Calu3 (cell line): ENCODE measurements around the gene RASL10B. TPM values are rescaled to one million over a fixed set of nuclear protein-coding genes. Genes with fewer than 3 reads are reported as not detected.

Experiments used
- BruUV-seq: library from RNA; stranded (reverse); fragments of 400-500 nt; replicated peaks from 2 replicates; lab custom pipeline; 2021; lab: Mats Ljungman, UMichigan
- CTCF ChIA-PET: fragments of 300-600 bp; sonication (Branson Sonifier 250); formaldehyde crosslinking; loops from one replicate; lab custom pipeline; 2022; ENCODE audit warnings: antibody characterized with exemption; lab: Charles Lee
- DNase-seq: peaks from one replicate; pipeline ENCODE4 v3.0.0; 2022
- H3K27ac Mint-ChIP-seq: one replicate; pipeline ENCODE4 v1.8.0; 2022; ENCODE audit warnings: mixed read lengths; ENCODE audit not compliant: unreplicated experiment
- H3K27me3 Mint-ChIP-seq: one replicate; pipeline ENCODE4 v1.8.0; 2022; ENCODE audit warnings: mixed read lengths; ENCODE audit not compliant: unreplicated experiment
- H3K36me3 Mint-ChIP-seq: one replicate; pipeline ENCODE4 v1.8.0; 2022; ENCODE audit warnings: mild to moderate bottlenecking, moderate library complexity, mixed read lengths; ENCODE audit not compliant: insufficient read depth, unreplicated experiment
- H3K4me1 Mint-ChIP-seq: one replicate; pipeline ENCODE4 v1.8.0; 2022; ENCODE audit warnings: mild to moderate bottlenecking, low read depth, mixed read lengths; ENCODE audit not compliant: unreplicated experiment
- H3K4me3 Mint-ChIP-seq: one replicate; pipeline ENCODE4 v1.8.0; 2022; ENCODE audit warnings: mild to moderate bottlenecking, low read depth, moderate library complexity, mixed read lengths; ENCODE audit not compliant: unreplicated experiment
- H3K9me3 Mint-ChIP-seq: one replicate; pipeline ENCODE4 v1.8.0; 2022; ENCODE audit warnings: low read depth, mixed read lengths; ENCODE audit not compliant: unreplicated experiment
- intact Hi-C: fragments of 100-400 bp; cut with micrococcal nuclease; formaldehyde crosslinking; loops from one replicate; pipeline ENCODE4 v1.10.0; 2022; ENCODE audit not compliant: unreplicated experiment
- total RNA-seq: library from RNA; stranded (reverse); gene quantifications from 2 replicates; pipeline ENCODE4 v1.2.3, GENCODE V29; 2022
- TF ChIP-seq, protein P1 (sequence below): fragments of 200-600 bp; IDR thresholded peaks from one replicate; pipeline ENCODE4 v1.8.0; 2022; ENCODE audit warnings: antibody characterized with exemption; ENCODE audit not compliant: unreplicated experiment

Gene RASL10B
- total RNA-seq, 1 experiment from 2014 or later, result 1.4 TPM

DNA sequence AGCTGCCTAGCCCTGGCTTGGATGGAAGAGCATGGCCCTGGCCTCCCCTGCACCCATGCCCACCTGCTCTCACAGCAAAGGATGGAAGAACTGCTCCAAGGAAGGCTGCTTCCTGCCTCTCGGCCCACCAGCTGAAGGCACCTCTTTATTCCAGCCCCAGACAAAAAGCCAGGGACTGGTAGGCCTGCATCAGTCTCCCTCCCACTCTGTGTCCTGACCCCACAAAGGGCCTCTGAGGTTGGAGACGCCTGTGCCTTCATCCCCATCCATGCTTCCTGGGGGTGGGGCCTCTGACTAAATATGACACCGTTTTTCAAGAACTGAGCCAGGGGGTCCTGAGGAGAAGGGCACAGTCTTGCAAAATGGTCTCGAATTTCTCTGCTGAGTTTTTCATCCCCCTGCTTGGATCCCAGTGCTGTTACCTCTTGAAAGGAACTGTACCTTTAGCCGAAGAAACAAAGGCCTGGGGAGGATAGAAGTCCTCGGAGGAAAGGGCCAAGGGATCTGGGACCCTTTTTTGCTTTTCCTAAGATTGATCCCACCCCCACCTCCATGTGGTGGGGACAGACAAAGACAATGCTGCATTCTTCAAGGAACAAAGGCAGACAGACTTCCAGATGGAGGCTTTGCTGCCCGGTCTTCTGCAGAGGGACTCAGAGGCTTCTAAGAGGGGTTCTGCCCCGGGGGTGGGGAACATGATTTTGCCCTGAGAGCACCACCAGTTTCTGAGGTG lies 34.5 kb downstream of the RASL10B start:
- Mint-ChIP-seq H3K27me3 (peaks cover 51% of the 10 kb centered on the region), H3K27ac (no peak overlapping the region), H3K4me1 (peaks cover 10% of the 10 kb centered on the region), H3K9me3 (no peaks in the 10 kb centered on the region), H3K36me3 (peaks cover 10% of the 10 kb centered on the region), H3K4me3 (no peak overlapping the region)
- intact Hi-C loops, result no loop called here
- CTCF ChIA-PET, result interaction anchor here (0.9 to 3.0 kb wide), 3 partner anchors 17 to 43 kb away, joined by 3 to 20 read pairs (median 11); partner anchors contain the start of gene TAF15
- no peak for DNase-seq
- TF ChIP-seq, protein P1, sequence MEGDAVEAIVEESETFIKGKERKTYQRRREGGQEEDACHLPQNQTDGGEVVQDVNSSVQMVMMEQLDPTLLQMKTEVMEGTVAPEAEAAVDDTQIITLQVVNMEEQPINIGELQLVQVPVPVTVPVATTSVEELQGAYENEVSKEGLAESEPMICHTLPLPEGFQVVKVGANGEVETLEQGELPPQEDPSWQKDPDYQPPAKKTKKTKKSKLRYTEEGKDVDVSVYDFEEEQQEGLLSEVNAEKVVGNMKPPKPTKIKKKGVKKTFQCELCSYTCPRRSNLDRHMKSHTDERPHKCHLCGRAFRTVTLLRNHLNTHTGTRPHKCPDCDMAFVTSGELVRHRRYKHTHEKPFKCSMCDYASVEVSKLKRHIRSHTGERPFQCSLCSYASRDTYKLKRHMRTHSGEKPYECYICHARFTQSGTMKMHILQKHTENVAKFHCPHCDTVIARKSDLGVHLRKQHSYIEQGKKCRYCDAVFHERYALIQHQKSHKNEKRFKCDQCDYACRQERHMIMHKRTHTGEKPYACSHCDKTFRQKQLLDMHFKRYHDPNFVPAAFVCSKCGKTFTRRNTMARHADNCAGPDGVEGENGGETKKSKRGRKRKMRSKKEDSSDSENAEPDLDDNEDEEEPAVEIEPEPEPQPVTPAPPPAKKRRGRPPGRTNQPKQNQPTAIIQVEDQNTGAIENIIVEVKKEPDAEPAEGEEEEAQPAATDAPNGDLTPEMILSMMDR, result no peak
- no TSS peak for BruUV-seq

DNA sequence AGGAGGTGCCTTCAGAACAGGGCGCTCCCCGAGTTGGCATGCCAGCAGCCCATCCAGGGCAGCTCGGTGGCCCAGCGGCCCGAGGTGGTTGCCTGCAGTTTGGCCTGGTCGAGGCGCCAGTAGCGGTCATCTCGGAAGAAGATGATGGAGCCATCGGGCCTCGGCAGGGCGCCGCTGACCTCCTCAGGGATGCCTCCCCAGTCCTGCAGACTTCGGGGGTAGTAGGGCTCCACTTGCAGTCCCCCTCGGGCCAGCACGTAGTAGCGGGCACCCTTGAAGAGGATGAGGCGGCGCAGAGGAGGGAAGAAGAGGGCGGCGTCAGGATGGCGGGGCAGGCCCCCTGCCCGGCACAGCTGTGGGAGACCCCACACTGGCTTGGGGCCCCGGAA lies 35.0 kb downstream of the RASL10B start:
- intact Hi-C loops, result no loop called here
- Mint-ChIP-seq H3K27me3 (peaks cover 47% of the 10 kb centered on the region), H3K4me3 (no peak overlapping the region), H3K36me3 (peaks cover 10% of the 10 kb centered on the region), H3K27ac (no peak overlapping the region), H3K9me3 (no peaks in the 10 kb centered on the region), H3K4me1 (peaks cover 8% of the 10 kb centered on the region)
- CTCF ChIA-PET, result interaction anchor here (0.6 to 2.1 kb wide), 5 partner anchors 10 to 42 kb away, joined by 3 to 11 read pairs (median 4); partner anchors contain the start of gene TAF15
- TF ChIP-seq, protein P1, result no peak
- no peak for DNase-seq
- BruUV-seq, result no TSS peak

DNA sequence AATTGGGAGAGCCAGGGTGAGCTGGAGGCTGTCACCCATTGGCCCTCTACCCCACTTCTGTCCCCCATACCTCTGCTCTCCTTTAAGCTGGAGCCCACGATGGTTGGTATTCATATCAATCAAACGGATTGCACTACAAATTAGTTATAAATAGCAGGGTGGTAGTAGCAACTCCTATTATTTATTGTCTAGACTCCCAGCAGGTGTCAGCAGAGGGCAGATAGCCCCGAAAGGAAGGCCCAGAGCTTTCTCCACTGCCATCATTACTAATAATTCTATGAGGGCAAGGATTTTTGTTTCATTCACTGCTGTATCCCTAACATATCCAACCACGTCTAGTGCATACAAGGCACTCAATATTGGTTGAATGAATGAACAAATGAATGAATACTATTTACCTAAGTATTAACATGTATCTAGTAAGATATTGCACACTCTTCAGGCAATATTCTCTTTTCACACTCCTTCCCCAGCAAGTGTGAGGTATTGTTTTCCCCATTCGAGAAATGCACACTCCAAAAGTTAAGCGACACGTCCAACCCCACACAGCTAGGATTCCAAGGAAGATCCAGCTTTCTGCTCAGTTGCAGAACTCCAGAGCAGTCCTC lies 35.6 kb downstream of the RASL10B start:
- Mint-ChIP-seq H3K27ac (no peak overlapping the region), H3K36me3 (peaks cover 10% of the 10 kb centered on the region), H3K27me3 (peaks cover 47% of the 10 kb centered on the region), H3K4me1 (peaks cover 3% of the 10 kb centered on the region), H3K4me3 (no peak overlapping the region), H3K9me3 (no peaks in the 10 kb centered on the region)
- peak; percentile 58 for DNase-seq
- BruUV-seq, result no TSS peak
- CTCF ChIA-PET, result interaction anchor here (0.6 to 2.1 kb wide), 5 partner anchors 10 to 42 kb away, joined by 3 to 11 read pairs (median 4); partner anchors contain the start of gene TAF15
- intact Hi-C loops, result loop anchor here (1.0 kb wide), 1 partner anchor 37 kb away; no protein-coding TSS in a partner anchor
- TF ChIP-seq, protein P1, result no peak

DNA sequence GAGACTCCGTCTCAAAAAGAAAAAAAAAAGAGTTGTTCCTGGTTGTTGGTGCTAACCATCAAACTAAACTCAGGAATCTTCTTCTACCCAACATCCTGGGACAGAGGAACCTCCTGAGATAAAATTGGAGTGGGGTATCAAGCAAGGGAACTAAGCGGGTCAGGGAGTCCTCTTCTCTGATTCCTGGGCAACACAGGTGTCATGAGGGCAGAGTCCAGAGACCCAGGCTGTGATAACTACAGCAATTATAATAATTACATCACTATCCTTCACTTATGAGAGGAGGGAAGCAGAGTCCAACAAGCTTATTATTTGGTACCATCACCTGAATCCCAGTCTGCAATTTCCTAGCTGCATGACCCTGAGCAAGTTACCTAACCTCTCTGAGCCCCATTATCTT lies 37.4 kb downstream of the RASL10B start:
- TF ChIP-seq, protein P1, result no peak
- H3K9me3 Mint-ChIP-seq, result no peaks in the 10 kb centered on the region
- H3K36me3 Mint-ChIP-seq, result peaks cover 10% of the 10 kb centered on the region
- H3K4me3 Mint-ChIP-seq, result no peak overlapping the region
- H3K27ac Mint-ChIP-seq, result no peak overlapping the region
- no TSS peak for BruUV-seq
- intact Hi-C loops, result no loop called here
- CTCF ChIA-PET, result interaction anchor here (1.8 to 2.1 kb wide), 2 partner anchors 20 to 40 kb away, joined by 3 to 7 read pairs; partner anchors contain the start of gene TAF15
- peaks cover 57% of the 10 kb centered on the region for H3K27me3 Mint-ChIP-seq
- H3K4me1 Mint-ChIP-seq, result no peaks in the 10 kb centered on the region
- no peak for DNase-seq
